Right lobe of liver (tissue), 6 donors: Measurements from ENCODE around the gene ALPK3. TPM values are rescaled to one million over a fixed set of nuclear protein-coding genes. Genes with fewer than 3 reads are reported as not detected.

ENCODE experiments used
- ATAC-seq, 4 donors: fragments of 200-7000 bp; cut with Tn5 transposase; one replicate each; pipeline ENCODE4 v1.9.1; 2020; ENCODE audit warnings: mild to moderate bottlenecking in 4 of 4, moderate library complexity in 4 of 4
- DNase-seq, 3 donors: peaks; one replicate each; pipeline ENCODE4 v3.0.0-alpha.2; 2020
- H3K27ac ChIP-seq, 3 donors: fragments of 200-600 bp; one replicate each; pipeline ENCODE4 v1.8.0; 2022
- H3K27me3 ChIP-seq, 2 donors: fragments of 200-600 bp; one replicate each; pipeline ENCODE4 v1.8.0; 2022
- H3K36me3 ChIP-seq, 4 donors: fragments of 200-600 bp; sonication (generic) in 1 of 4; one replicate each; pipeline versions ENCODE4 v1.5.1 to v1.8.0; 2017 to 2022; ENCODE audit warnings: control low read depth in 1 of 4
- H3K4me1 ChIP-seq, 4 donors: fragments of 200-600 bp; sonication (generic) in 1 of 4; one replicate each; pipeline versions ENCODE4 v1.5.1 to v1.8.0; 2017 to 2022; ENCODE audit warnings: control low read depth in 1 of 4
- H3K4me3 ChIP-seq, 3 donors: fragments of 200-600 bp; one replicate each; pipeline ENCODE4 v1.8.0; 2022
- H3K9me3 ChIP-seq, 4 donors: fragments of 200-600 bp; sonication (generic) in 1 of 4; one replicate each; pipeline versions ENCODE4 v1.5.1 to v1.8.0; 2017 to 2022; ENCODE audit warnings: control low read depth in 1 of 4
- POLR2A ChIP-seq: fragments of 450-650 bp; IDR thresholded peaks from one replicate; pipeline ENCODE4 v1.6.1; 2017; ENCODE audit warnings: antibody characterized with exemption, mild to moderate bottlenecking
- WGBS: methylation state at CpG from one replicate; pipeline ENCODE4 v1.1.6; 2018; ENCODE audit warnings: low coverage, low lambda C conversion rate; ENCODE audit not compliant: insufficient coverage; ENCODE audit errors: missing lambda C conversion rate; 5-methylcytosine and 5-hydroxymethylcytosine counted together
- intact Hi-C, 2 donors: fragments of 100-400 bp; cut with DNase I; formaldehyde crosslinking; loops; one replicate each; pipeline versions ENCODE4 v1.11.2 to v1.14.1; 2022
- total RNA-seq, 6 experiments: library from RNA; depleted of rRNA in 2 of 6; stranded (reverse); fragments of >200 nt in 2 of 6; fragmentation: NEBNext Ultra II Directional in 3 of 6; extraction: Animal tissue kit (Norgen Biotek cat#: 25700) in 3 of 6; gene quantifications; one replicate each; pipeline versions ENCODE4 v1.1.0 to v1.2.4, GENCODE V29; 2016 to 2023
- TF ChIP-seq, protein P1 (sequence below), 4 donors: fragments of 200-600 bp in 3 of 4; fragments of 450-650 bp in 1 of 4; IDR thresholded peaks; one replicate each; pipeline versions ENCODE4 v1.5.1 to v1.8.0; 2016 to 2022; ENCODE audit warnings: antibody characterized with exemption in 4 of 4, mild to moderate bottlenecking in 2 of 4
- donor health status: DM: no; HTN: yes; CAD: no.
- donor health status: DM: no; HTN: no; CAD: no.
- donor health status: DM: no; HTN: no; CAD: no.
- donor health status: DM: no; HTN: yes; CAD: no.
- donor health status: DM: no; HTN: yes; CAD: no.

ALPK3 gene
- total RNA-seq, 6 experiments from 2014 or later, result 1.3 to 12.5 (median 5.5) TPM

DNA sequence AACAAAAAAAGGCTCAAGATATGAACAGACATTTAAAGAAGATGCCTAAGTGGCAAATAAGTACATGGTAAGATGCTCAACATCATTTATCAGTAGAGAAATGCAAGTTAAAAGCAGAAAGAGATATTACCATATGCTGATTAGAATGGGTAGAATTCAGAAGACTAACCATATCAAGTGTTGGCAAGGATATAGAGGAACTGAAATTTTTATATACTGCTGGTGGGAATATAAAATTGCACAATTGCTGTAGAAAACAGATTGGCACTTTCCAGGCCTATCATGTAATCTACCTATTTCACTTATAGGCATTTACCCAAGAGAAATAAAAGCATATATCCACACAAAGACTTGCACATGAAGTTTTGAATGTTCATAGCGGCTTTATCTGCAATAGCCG lies 84.4 kb downstream of the ALPK3 start:
- Histone ChIP-seq H3K27ac (no peak overlapping the region), H3K9me3 (no peaks in the 10 kb centered on the region), H3K4me1 (no peaks in the 10 kb centered on the region), H3K4me3 (no peak overlapping the region), H3K27me3 (no peaks in the 10 kb centered on the region), H3K36me3 (peaks cover 0 to 7% (median 4%) of the 10 kb centered on the region in 4 donors)
- ATAC-seq (no peak), DNase-seq (no peak)
- WGBS, result 97% methylated on average over 2 of the region's 2 CpGs
- TF ChIP-seq, protein P1, sequence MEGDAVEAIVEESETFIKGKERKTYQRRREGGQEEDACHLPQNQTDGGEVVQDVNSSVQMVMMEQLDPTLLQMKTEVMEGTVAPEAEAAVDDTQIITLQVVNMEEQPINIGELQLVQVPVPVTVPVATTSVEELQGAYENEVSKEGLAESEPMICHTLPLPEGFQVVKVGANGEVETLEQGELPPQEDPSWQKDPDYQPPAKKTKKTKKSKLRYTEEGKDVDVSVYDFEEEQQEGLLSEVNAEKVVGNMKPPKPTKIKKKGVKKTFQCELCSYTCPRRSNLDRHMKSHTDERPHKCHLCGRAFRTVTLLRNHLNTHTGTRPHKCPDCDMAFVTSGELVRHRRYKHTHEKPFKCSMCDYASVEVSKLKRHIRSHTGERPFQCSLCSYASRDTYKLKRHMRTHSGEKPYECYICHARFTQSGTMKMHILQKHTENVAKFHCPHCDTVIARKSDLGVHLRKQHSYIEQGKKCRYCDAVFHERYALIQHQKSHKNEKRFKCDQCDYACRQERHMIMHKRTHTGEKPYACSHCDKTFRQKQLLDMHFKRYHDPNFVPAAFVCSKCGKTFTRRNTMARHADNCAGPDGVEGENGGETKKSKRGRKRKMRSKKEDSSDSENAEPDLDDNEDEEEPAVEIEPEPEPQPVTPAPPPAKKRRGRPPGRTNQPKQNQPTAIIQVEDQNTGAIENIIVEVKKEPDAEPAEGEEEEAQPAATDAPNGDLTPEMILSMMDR (IDR thresholded peaks at IDR 0.05), result no peak
- no peak for TF ChIP-seq POLR2A
- intact Hi-C loops, result no loop called here

DNA sequence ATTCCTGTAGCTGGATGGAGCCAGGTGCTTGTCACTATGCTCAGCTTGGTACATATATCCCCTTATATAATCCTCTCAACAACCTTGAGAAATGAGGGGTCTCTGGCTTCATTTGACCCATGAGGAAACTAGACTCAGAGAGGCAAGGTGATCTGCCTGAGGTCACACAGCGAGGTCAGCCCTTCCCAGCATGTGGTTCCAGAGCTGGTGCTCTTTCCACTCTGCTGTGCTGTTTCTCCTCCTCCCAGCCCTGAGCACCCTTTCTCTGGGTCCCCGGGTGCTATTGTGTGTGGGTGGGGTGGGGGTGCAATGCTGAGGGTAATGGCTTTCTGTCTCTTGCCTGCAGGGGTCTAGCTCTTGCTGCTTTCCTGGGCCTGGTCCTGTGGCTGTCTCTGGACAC lies 86.6 kb downstream of the ALPK3 start:
- Histone ChIP-seq H3K27me3 (no peaks in the 10 kb centered on the region), H3K4me1 (no peaks in the 10 kb centered on the region), H3K36me3 (peaks cover 0 to 7% (median under 1%) of the 10 kb centered on the region in 4 donors), H3K27ac (no peak overlapping the region), H3K9me3 (no peaks in the 10 kb centered on the region), H3K4me3 (no peak overlapping the region)
- no CpG with 5 or more reads among the region's 2 CpGs for WGBS
- ATAC-seq (no peak), DNase-seq (no peak)
- TF ChIP-seq, protein P1 (IDR thresholded peaks at IDR 0.05), result no peak
- no peak for TF ChIP-seq POLR2A
- intact Hi-C loops, result no loop called here

DNA sequence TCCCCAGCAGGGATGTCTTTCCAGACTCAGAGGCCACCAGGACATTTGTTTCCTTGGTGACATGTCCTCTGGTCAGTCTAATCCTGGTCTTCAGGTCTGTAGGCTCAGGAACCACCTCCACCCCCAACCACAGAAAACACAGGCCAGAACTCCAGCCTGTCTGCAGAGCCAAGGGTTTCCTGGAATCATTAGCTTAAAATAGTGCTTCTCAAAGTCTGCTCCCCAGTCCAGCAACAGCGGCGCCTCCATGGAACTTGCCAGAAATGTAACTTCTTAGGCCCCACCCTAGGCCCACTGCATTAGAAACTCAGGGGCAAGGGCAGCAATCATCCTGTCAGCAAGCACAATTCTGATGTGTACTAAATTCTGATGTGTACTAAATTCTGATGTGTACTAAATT lies 87.3 kb downstream of the ALPK3 start:
- H3K27ac ChIP-seq, result no peak overlapping the region
- DNase-seq (no peak), ATAC-seq (peak in 1 of 4 donors; percentile 7)
- 60% methylated on average over 1 of the region's 2 CpGs for WGBS
- peaks cover 0 to under 1% (median 0%) of the 10 kb centered on the region in 4 donors for H3K4me1 ChIP-seq
- no peaks in the 10 kb centered on the region for H3K27me3 ChIP-seq
- peaks cover 0 to 7% (median under 1%) of the 10 kb centered on the region in 4 donors for H3K36me3 ChIP-seq
- intact Hi-C loops, result no loop called here
- no peak overlapping the region for H3K4me3 ChIP-seq
- TF ChIP-seq, protein P1 (IDR thresholded peaks at IDR 0.05), result no peak
- no peak for TF ChIP-seq POLR2A
- H3K9me3 ChIP-seq, result no peaks in the 10 kb centered on the region

DNA sequence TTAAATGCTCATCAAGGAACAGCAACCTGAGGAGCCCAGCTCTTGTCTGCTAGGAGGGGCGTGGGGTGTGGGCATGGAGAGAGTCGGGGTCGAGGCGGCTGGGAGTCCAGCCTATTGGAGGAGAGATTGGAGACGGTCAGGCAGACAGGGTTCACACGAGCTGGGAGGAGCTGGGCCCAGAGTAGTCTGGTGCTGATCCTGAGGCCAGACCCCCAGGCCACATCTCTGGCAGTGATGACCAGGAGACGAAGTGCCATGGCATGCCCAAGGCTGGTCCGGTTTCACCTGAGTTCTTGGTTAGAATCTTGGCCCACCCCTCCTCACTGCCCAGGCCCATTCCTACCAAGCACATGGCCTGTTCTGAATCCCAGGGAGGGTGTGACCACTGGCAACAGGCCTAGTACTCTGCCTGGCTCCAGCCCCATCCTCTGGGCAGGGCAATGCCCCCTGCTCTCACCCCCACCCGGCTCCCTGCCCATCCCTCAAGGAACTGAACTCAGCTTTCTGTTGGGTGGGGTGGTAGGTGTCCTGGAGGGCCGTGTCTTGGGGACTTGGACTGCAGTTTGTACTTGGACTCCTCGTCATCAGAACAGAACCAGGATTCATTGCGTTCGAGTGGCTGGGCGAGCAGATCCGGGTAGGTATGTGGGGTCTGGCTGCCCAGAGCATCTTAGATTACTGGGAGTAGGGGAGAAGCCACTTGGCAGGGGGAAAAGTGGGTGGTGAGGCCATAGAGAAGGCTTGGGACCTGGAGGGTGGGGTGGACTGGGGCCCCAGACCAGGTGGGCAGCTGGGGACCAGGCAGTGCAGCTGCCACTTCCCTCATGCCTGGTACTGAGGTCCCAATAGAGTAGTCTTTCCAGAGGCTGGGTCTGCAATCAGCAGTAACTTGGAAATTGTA lies 88.1 kb downstream of the ALPK3 start:
- DNase-seq, result no peak
- TF ChIP-seq POLR2A, result no peak
- TF ChIP-seq, protein P1 (IDR thresholded peaks at IDR 0.05), result no peak
- Histone ChIP-seq H3K27me3 (no peaks in the 10 kb centered on the region), H3K4me3 (no peak overlapping the region), H3K27ac (no peak overlapping the region), H3K9me3 (no peaks in the 10 kb centered on the region), H3K36me3 (peaks cover 0 to 7% (median under 1%) of the 10 kb centered on the region in 4 donors), H3K4me1 (peaks cover 0 to 9% (median 0%) of the 10 kb centered on the region in 4 donors)
- peak in 3 of 4 donors; percentile 18 to 26 (median 26) for ATAC-seq
- intact Hi-C loops, result no loop called here
- WGBS, result 85% methylated on average over 12 of the region's 15 CpGs
